ENCODE measurements around the gene PRLR. TPM values are rescaled to one million over a fixed set of nuclear protein-coding genes. Genes with fewer than 3 reads are reported as not detected.

PRLR gene
- total and polyA plus RNA-seq, 2 experiments from 2014 or later = 0.31 to 2.2 TPM

- TF ChIP-seq ZNF462 (CRISPR knock-in tag; IDR thresholded peaks at IDR 0.05) = no peak
- TF ChIP-seq EZH2phosphoT487 (IDR thresholded peaks at IDR 0.05; ENCODE audit: unreplicated experiment) = no peak
Measured at GRCh38 chr5:35201291-35201690, 29.0 kb downstream of the PRLR start (continued).

- no peaks in the 10 kb centered on the region for H4K20me1 ChIP-seq (replicated peaks; ENCODE audit: insufficient read depth)
- TF ChIP-seq EZH2phosphoT487 (IDR thresholded peaks at IDR 0.05; ENCODE audit: unreplicated experiment) = no peak
- TF ChIP-seq JUNB (IDR thresholded peaks at IDR 0.05; ENCODE audit: unreplicated experiment) = no peak
- TF ChIP-seq STAT1 (IDR thresholded peaks at IDR 0.05; ENCODE audit: unreplicated experiment) = no peak
- TF ChIP-seq ZNF114 (CRISPR knock-in tag; IDR thresholded peaks at IDR 0.05) = no peak
- TF ChIP-seq, protein P1, sequence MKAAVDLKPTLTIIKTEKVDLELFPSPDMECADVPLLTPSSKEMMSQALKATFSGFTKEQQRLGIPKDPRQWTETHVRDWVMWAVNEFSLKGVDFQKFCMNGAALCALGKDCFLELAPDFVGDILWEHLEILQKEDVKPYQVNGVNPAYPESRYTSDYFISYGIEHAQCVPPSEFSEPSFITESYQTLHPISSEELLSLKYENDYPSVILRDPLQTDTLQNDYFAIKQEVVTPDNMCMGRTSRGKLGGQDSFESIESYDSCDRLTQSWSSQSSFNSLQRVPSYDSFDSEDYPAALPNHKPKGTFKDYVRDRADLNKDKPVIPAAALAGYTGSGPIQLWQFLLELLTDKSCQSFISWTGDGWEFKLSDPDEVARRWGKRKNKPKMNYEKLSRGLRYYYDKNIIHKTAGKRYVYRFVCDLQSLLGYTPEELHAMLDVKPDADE (IDR thresholded peaks at IDR 0.05) = no peak
- no peak for TF ChIP-seq CTCF (conservative IDR thresholded peaks at IDR 0.05; ENCODE audit: low read depth in 2 of 2)
- no peak for TF ChIP-seq CREB1 (CRISPR knock-in tag; IDR thresholded peaks at IDR 0.05; ENCODE audit: low read depth)
Measured at GRCh38 chr5:35199886-35200285, 30.4 kb downstream of the PRLR start.

More at GRCh38 chr5:35199886-35200285, 30.4 kb downstream of the PRLR start:
- peaks cover 3% of the 10 kb centered on the region for H3K27me3 Mint-ChIP-seq (ENCODE audit: insufficient read depth, low read depth, poor library complexity)
- no peaks in the 10 kb centered on the region for H3K9me3 Mint-ChIP-seq
- no peaks in the 10 kb centered on the region for H3K36me3 Mint-ChIP-seq (ENCODE audit: low read depth)
- DNase-seq (ENCODE audit: low spot score) (no peak), ATAC-seq (no peak)
- no peak overlapping the region for H3K4me3 Mint-ChIP-seq
- Histone ChIP-seq H3K4me3 (no peak overlapping the region), H3K9me2 (ENCODE audit: insufficient read depth) (no peaks in the 10 kb centered on the region), H3K27me3 (ENCODE audit: insufficient read depth) (no peaks in the 10 kb centered on the region), H3K4me1 (ENCODE audit: insufficient read depth) (no peaks in the 10 kb centered on the region), H3K27ac (ENCODE audit: low read depth) (no peak overlapping the region), H3K36me3 (ENCODE audit: insufficient read depth) (no peaks in the 10 kb centered on the region), H2AFZ (no peak overlapping the region), H3K4me2 (no peak overlapping the region), H3K79me2 (replicated peaks; ENCODE audit: insufficient read depth) (no peaks in the 10 kb centered on the region), H3F3A (replicated peaks; ENCODE audit: low read depth) (no peaks in the 10 kb centered on the region)
- peaks cover 14% of the 10 kb centered on the region for H3K4me1 Mint-ChIP-seq
- H3K27ac Mint-ChIP-seq = no peak overlapping the region
